Measurements from ENCODE around the gene LRRC28. TPM values are rescaled to one million over a fixed set of nuclear protein-coding genes. Genes with fewer than 3 reads are reported as not detected.

LRRC28 gene
- total RNA-seq, 1 donor from 2014 or later, result 7.4 TPM

- no peak for DNase-seq (ENCODE audit: low read depth in 2 of 2)
Measured at GRCh38 chr15:99433757-99434450, 182.6 kb downstream of the LRRC28 start.

- no peak for DNase-seq (ENCODE audit: low read depth in 2 of 2)
Measured at GRCh38 chr15:99434506-99435112, 183.3 kb downstream of the LRRC28 start.

- no peak for DNase-seq (ENCODE audit: low read depth in 2 of 2)
Measured at GRCh38 chr15:99435113-99435695, 183.9 kb downstream of the LRRC28 start.

GRCh38 chr15:99435877-99436541 lies 184.7 kb downstream of the LRRC28 start:
- DNase-seq (ENCODE audit: low read depth in 2 of 2), result no peak

GRCh38 chr15:99436542-99437314 lies 185.4 kb downstream of the LRRC28 start:
- DNase-seq (ENCODE audit: low read depth in 2 of 2), result no peak

- no peak for DNase-seq (ENCODE audit: low read depth in 2 of 2)
Measured at GRCh38 chr15:99437315-99438223, 186.3 kb downstream of the LRRC28 start.

- no peak for DNase-seq (ENCODE audit: low read depth in 2 of 2)
Measured at GRCh38 chr15:99438224-99438585, 186.9 kb downstream of the LRRC28 start.

GRCh38 chr15:99438691-99439523 lies 187.6 kb downstream of the LRRC28 start:
- DNase-seq (ENCODE audit: low read depth in 2 of 2), result peak in 1 of 2 donors; percentile 38

GRCh38 chr15:99439524-99439835 lies 188.2 kb downstream of the LRRC28 start:
- DNase-seq (ENCODE audit: low read depth in 2 of 2), result no peak

- no peak for DNase-seq (ENCODE audit: low read depth in 2 of 2)
Measured at GRCh38 chr15:99440029-99440428, 188.7 kb downstream of the LRRC28 start.

Other genes with a start within 250 kb of the LRRC28 start
- gene PGPEP1L, start 243.7 kb upstream of the LRRC28 start, total RNA-seq, result 0.13 TPM in 2 replicates
- 54.2 and 105 TPM in 2 replicates for gene SYNM, start 146.4 kb upstream of the LRRC28 start, total RNA-seq
- gene TTC23, start 1.9 kb upstream of the LRRC28 start, total RNA-seq, result 12.5 and 17.1 TPM in 2 replicates